OCI-LY7 (cell line): ENCODE results near the gene C4orf50.

Source experiments
- CTCF ChIP-seq: fragments of 200-600 bp; sonication (generic); conservative IDR thresholded peaks from 2 replicates; pipeline ENCODE4 v1.5.1; 2014; ENCODE audit warnings: mild to moderate bottlenecking, antibody characterized with exemption, low read length, moderate library complexity, mixed read lengths
- EZH2phosphoT487 ChIP-seq: fragments of 200-600 bp; sonication (generic); IDR thresholded peaks from 2 replicates; pipeline ENCODE4 v1.6.1; 2018; ENCODE audit warnings: low read depth, borderline replicate concordance, mild to moderate bottlenecking, mixed run types, antibody characterized with exemption, low read length, moderate library complexity, mixed read lengths

GRCh38 chr4:6046526-6047129 lies 28.4 kb upstream of the C4orf50 start:
- TF ChIP-seq CTCF (no peak), EZH2phosphoT487 (no peak)
